Pancreas (tissue), 10 donors: ENCODE measurements around the gene TMEM131L. TPM values are rescaled to one million over a fixed set of nuclear protein-coding genes. Genes with fewer than 3 reads are reported as not detected.

Experiments
- ATAC-seq, 4 donors: fragments of 200-7000 bp; cut with Tn5 transposase; one replicate each; pipeline versions ENCODE4 v1.8.0 to v1.9.1; 2020; ENCODE audit warnings: mild to moderate bottlenecking in 4 of 4, moderate library complexity in 4 of 4
- DNase-seq, 6 donors: peaks; one replicate each; pipeline ENCODE4 v3.0.0-alpha.2; 2020
- FAIRE-seq: peaks from 2 replicates; lab custom pipeline; 2012; peaks lifted over from hg19 to GRCh38; lab: Jason Lieb, UNC
- H3K27ac ChIP-seq, 4 donors: fragments of 200-600 bp; sonication (generic); 1 replicate in 3 of 4; 2 replicates in 1 of 4; pipeline versions ENCODE4 v1.5.0 to v1.8.0; 2020
- H3K27me3 ChIP-seq, 4 donors: fragments of 200-600 bp; one replicate each; pipeline ENCODE4 v1.8.0; 2021
- H3K36me3 ChIP-seq, 3 donors: fragments of 200-600 bp; sonication (generic) in 1 of 3; one replicate each; pipeline versions ENCODE4 v1.5.0 to v1.8.0; 2020 to 2021
- H3K4me1 ChIP-seq, 3 donors: fragments of 200-600 bp; one replicate each; pipeline ENCODE4 v1.8.0; 2021
- H3K4me3 ChIP-seq, 4 donors: fragments of 200-600 bp; sonication (generic) in 2 of 4; one replicate each; pipeline versions ENCODE4 v1.5.0 to v1.8.0; 2020 to 2021
- H3K9me3 ChIP-seq, 4 donors: fragments of 200-600 bp; one replicate each; pipeline ENCODE4 v1.8.0; 2021
- WGBS, 2 donors: extraction: QIAGEN DNeasy Blood & Tissue Kit; methylation state at CpG; one replicate each; pipeline ENCODE4 v1.1.7; 2013; 5-methylcytosine and 5-hydroxymethylcytosine counted together
- intact Hi-C, 3 donors: fragments of 100-400 bp; cut with DNase I; formaldehyde crosslinking; loops; one replicate each; pipeline versions ENCODE4 v1.11.1 to v1.14.2; 2022
- polyA plus RNA-seq, 2 donors: library from polyadenylated mRNA; stranded (reverse); fragments of 200-250 nt; gene quantifications; one replicate each; pipeline ENCODE4 v1.2.3, GENCODE V29; 2013
- total RNA-seq, 6 donors: library from RNA; stranded (reverse); fragmentation: NEBNext Ultra II Directional in 4 of 6; extraction: Animal tissue kit (Norgen Biotek cat#: 25700) in 4 of 6; gene quantifications; one replicate each; pipeline versions ENCODE4 v1.2.1 to v1.2.4, GENCODE V29; 2021 to 2023
- TF ChIP-seq, protein P1 (sequence below), 4 donors: fragments of 200-600 bp; sonication (generic) in 3 of 4; IDR thresholded peaks; one replicate each; pipeline versions ENCODE4 v1.5.0 to v1.8.0; 2021; ENCODE audit warnings: antibody characterized with exemption in 4 of 4
- donor health status: healthy with polysubstance abuse.
- donor health status: DM: no; HTN: no; CAD: no; lungs with moderate emphysema.
- donor health status: DM: no; HTN: no; CAD: no.
- donor health status: control.
- donor health status: control.
- donor health status: Bipolar disorder and iron deficiency.
- donor health status: DM: yes; HTN: yes; CAD: no.
- donor health status: DM: no; HTN: no; CAD: no.
- donor health status: DM: no; HTN: no; CAD: no.
- donor health status: DM: yes; HTN: yes; CAD: no.

TMEM131L gene
- total and polyA plus RNA-seq, 8 donors, result 9.4 to 29.5 (median 20.1) TPM

DNA sequence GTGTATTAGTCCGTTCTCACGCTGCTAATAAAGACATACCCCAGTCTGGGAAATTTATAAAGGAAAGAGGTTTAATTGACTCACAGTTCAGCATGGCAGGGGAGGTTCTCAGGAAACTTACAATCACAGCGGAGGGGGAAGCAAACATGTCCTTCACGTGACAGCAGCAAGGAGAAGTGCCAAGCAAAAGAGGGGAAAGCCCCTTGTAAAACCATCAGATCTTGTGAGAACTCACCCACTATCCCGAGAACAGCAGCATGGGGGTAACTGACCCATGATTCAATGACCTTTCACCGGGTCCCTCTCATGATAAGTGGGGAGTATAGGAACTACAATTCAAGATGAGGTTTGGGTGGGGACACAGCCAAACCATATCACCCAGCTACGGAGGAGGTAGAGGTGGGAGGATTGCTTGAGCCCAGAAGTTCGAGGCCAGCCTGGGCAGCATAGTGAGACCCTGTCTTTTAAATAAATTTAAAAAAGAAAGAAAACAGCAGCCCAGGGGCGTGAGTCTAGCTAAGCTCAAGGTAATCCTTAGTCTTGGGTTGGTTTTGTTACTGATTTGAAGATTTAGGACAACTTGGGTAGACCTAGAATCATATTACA, 46.4 kb upstream of the TMEM131L start:
- TF ChIP-seq, protein P1, sequence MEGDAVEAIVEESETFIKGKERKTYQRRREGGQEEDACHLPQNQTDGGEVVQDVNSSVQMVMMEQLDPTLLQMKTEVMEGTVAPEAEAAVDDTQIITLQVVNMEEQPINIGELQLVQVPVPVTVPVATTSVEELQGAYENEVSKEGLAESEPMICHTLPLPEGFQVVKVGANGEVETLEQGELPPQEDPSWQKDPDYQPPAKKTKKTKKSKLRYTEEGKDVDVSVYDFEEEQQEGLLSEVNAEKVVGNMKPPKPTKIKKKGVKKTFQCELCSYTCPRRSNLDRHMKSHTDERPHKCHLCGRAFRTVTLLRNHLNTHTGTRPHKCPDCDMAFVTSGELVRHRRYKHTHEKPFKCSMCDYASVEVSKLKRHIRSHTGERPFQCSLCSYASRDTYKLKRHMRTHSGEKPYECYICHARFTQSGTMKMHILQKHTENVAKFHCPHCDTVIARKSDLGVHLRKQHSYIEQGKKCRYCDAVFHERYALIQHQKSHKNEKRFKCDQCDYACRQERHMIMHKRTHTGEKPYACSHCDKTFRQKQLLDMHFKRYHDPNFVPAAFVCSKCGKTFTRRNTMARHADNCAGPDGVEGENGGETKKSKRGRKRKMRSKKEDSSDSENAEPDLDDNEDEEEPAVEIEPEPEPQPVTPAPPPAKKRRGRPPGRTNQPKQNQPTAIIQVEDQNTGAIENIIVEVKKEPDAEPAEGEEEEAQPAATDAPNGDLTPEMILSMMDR (IDR thresholded peaks at IDR 0.05), result no peak

DNA sequence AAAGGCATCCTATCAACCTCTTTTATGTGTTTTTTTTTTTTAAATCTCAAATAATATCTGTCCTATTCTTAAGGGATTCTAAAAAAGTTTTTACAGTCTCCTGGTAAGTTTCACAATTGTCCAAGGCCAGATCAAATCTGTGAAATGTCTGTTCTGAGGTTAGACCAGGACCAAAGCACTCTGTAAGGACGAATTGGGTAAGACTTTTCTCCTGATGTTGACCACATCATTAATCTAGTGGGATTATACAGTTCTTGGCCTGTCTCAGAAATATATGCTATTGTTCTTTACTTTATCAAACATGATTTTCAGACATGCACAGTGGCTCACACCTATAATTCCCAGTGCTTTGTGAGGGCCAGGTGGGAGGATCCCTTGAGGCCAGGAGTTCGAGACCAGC, 45.8 kb upstream of the TMEM131L start:
- H3K9me3 ChIP-seq, result no peaks in the 10 kb centered on the region
- no peak overlapping the region for H3K4me3 ChIP-seq
- H3K4me1 ChIP-seq, result no peaks in the 10 kb centered on the region
- TF ChIP-seq, protein P1 (IDR thresholded peaks at IDR 0.05), result no peak
- no peaks in the 10 kb centered on the region for H3K36me3 ChIP-seq
- no peak for FAIRE-seq
- no peaks in the 10 kb centered on the region for H3K27me3 ChIP-seq
- no peak overlapping the region for H3K27ac ChIP-seq
- no peak for ATAC-seq
- no peak for DNase-seq
- 91 to 93% methylated on average over 2 of the region's 2 CpGs for WGBS, 2 donors
- intact Hi-C loops, result no loop called here

More for the DNA sequence above, 46.4 kb upstream of the TMEM131L start:
- intact Hi-C loops, result no loop called here
- Histone ChIP-seq H3K27me3 (no peaks in the 10 kb centered on the region), H3K4me3 (no peak overlapping the region), H3K4me1 (no peaks in the 10 kb centered on the region), H3K36me3 (no peaks in the 10 kb centered on the region), H3K27ac (no peak overlapping the region), H3K9me3 (no peaks in the 10 kb centered on the region)
- ATAC-seq, result no peak
- FAIRE-seq, result no peak
- no peak for DNase-seq
- 66 to 76% methylated on average over 9 of the region's 9 CpGs for WGBS, 2 donors

GRCh38 chr4:153421941-153422340, 44.2 kb upstream of the TMEM131L start:
- ATAC-seq, result no peak
- Histone ChIP-seq H3K27me3 (no peaks in the 10 kb centered on the region), H3K27ac (no peak overlapping the region), H3K36me3 (no peaks in the 10 kb centered on the region), H3K9me3 (no peaks in the 10 kb centered on the region), H3K4me3 (no peak overlapping the region), H3K4me1 (no peaks in the 10 kb centered on the region)
- TF ChIP-seq, protein P1 (IDR thresholded peaks at IDR 0.05), result no peak
- FAIRE-seq, result no peak
- WGBS, 2 donors, result 95 to 96% methylated on average over 3 of the region's 3 CpGs
- no peak for DNase-seq
- intact Hi-C loops, result no loop called here

- Histone ChIP-seq H3K36me3 (no peaks in the 10 kb centered on the region), H3K27me3 (no peaks in the 10 kb centered on the region), H3K27ac (no peak overlapping the region), H3K4me3 (no peak overlapping the region), H3K4me1 (no peaks in the 10 kb centered on the region), H3K9me3 (no peaks in the 10 kb centered on the region)
- 88 to 94% methylated on average over 4 of the region's 4 CpGs for WGBS, 2 donors
- DNase-seq, result no peak
- ATAC-seq, result no peak
- FAIRE-seq, result no peak
- intact Hi-C loops, result no loop called here
- TF ChIP-seq, protein P1 (IDR thresholded peaks at IDR 0.05), result no peak
Measured at GRCh38 chr4:153426207-153426885, 39.8 kb upstream of the TMEM131L start.
